Endothelial cell of umbilical vein (primary cell): ENCODE measurements around the gene SLC66A2. TPM values are rescaled to one million over a fixed set of nuclear protein-coding genes. Genes with fewer than 3 reads are reported as not detected.

Experiments used
- BruUV-seq: library from RNA; stranded (reverse); fragments of 400-500 nt; replicated peaks from 2 replicates; lab custom pipeline; 2021; lab: Mats Ljungman, UMichigan
- CTCF ChIA-PET: fragments of 300-600, 350-600 bp; sonication (Branson Sonifier 250); formaldehyde crosslinking; loops from one replicate; lab custom pipeline; 2021; ENCODE audit warnings: antibody characterized with exemption, inconsistent platforms; lab: Charles Lee
- POLR2A ChIA-PET: fragments of 300-600, 350-600 bp; sonication (Branson Sonifier 250); formaldehyde crosslinking; loops from one replicate; lab custom pipeline; 2021; ENCODE audit warnings: antibody characterized with exemption, inconsistent platforms; lab: Charles Lee
- DNase-seq: peaks from one replicate; pipeline ENCODE4 v3.0.0-alpha.2; 2011; ENCODE audit warnings: low read depth, low spot score
- FAIRE-seq: peaks from 2 replicates; lab custom pipeline; 2011; peaks lifted over from hg19 to GRCh38; lab: Jason Lieb, UNC
- H2AFZ ChIP-seq: 2 replicates; pipeline ENCODE4 v1.6.0; 2012; ENCODE audit warnings: low read depth, low read length, control low read depth, inconsistent platforms
- H3K27ac ChIP-seq: 2 replicates; pipeline ENCODE4 v1.5.1; 2011; ENCODE audit warnings: low read depth, mild to moderate bottlenecking, control low read depth, low read length, moderate library complexity; ENCODE audit not compliant: insufficient read depth
- H3K27me3 ChIP-seq, 2 experiments: 2 replicates each; pipeline versions ENCODE4 v1.6.0 to v1.6.1; 2011; ENCODE audit warnings: low read length in 2 of 2, mixed read lengths in 1 of 2; ENCODE audit not compliant: control insufficient read depth in 2 of 2, insufficient read depth in 2 of 2
- H3K36me3 ChIP-seq, 2 experiments: 2 replicates in 1 of 2; 3 replicates in 1 of 2; pipeline ENCODE4 v1.5.1; 2011; ENCODE audit warnings: low read length in 2 of 2, mild to moderate bottlenecking in 1 of 2, moderate library complexity in 1 of 2; ENCODE audit not compliant: control insufficient read depth in 2 of 2, insufficient read depth in 2 of 2; ENCODE audit errors: extremely low read depth in 1 of 2
- H3K4me1 ChIP-seq: 3 replicates; pipeline ENCODE4 v1.5.1; 2011; ENCODE audit warnings: mild to moderate bottlenecking, low read length; ENCODE audit not compliant: control insufficient read depth, insufficient read depth; ENCODE audit errors: extremely low read depth
- H3K4me2 ChIP-seq: 2 replicates; pipeline ENCODE4 v1.6.1; 2011; ENCODE audit warnings: low read length, control low read depth, mixed read lengths; ENCODE audit not compliant: insufficient read depth
- H3K4me3 ChIP-seq, 3 experiments: fragments of 200-600 bp in 1 of 3; sonication (generic), shearing (Covaris generic) in 1 of 3; replicated peaks in 1 of 3; 2 replicates each; pipeline ENCODE4 v1.5.1; 2011 to 2016; ENCODE audit warnings: control low read depth in 3 of 3, low read length in 3 of 3, mild to moderate bottlenecking in 2 of 3, inconsistent platforms in 1 of 3, low read depth in 1 of 3, moderate library complexity in 1 of 3; ENCODE audit not compliant: insufficient read depth in 1 of 3
- H3K79me2 ChIP-seq: 2 replicates; pipeline ENCODE4 v1.6.0; 2012; ENCODE audit warnings: low read length, inconsistent platforms; ENCODE audit not compliant: control insufficient read depth, insufficient read depth
- H3K9ac ChIP-seq: replicated peaks from 2 replicates; pipeline ENCODE3; 2011; ENCODE audit warnings: low read length, control low read depth; ENCODE audit not compliant: insufficient read depth; ENCODE audit errors: extremely low read depth
- H3K9me1 ChIP-seq: replicated peaks from 3 replicates; pipeline ENCODE4 v1.6.0; 2011; ENCODE audit warnings: mild to moderate bottlenecking, low read length; ENCODE audit not compliant: control insufficient read depth, insufficient read depth; ENCODE audit errors: extremely low read depth
- H3K9me3 ChIP-seq: replicated peaks from 2 replicates; pipeline ENCODE4 v1.5.1; 2012; ENCODE audit warnings: low read length, inconsistent platforms; ENCODE audit not compliant: control insufficient read depth, insufficient read depth
- H4K20me1 ChIP-seq: replicated peaks from 2 replicates; pipeline ENCODE3; 2011; ENCODE audit warnings: mild to moderate bottlenecking, low read length; ENCODE audit not compliant: control insufficient read depth, insufficient read depth; ENCODE audit errors: extremely low read depth
- EZH2 ChIP-seq: IDR thresholded peaks from 2 replicates; pipeline ENCODE4 v1.6.1; 2012; ENCODE audit warnings: borderline replicate concordance, low read depth, mild to moderate bottlenecking, moderate library complexity, low read length, inconsistent platforms; ENCODE audit not compliant: severe bottlenecking
- FOS ChIP-seq: IDR thresholded peaks from 2 replicates; pipeline ENCODE4 v1.6.1; 2011; ENCODE audit warnings: mild to moderate bottlenecking, low read length, moderate library complexity, borderline replicate concordance; ENCODE audit not compliant: insufficient read depth
- JUN ChIP-seq: IDR thresholded peaks from 2 replicates; pipeline ENCODE4 v1.6.1; 2011; ENCODE audit warnings: borderline replicate concordance, low read depth; ENCODE audit not compliant: insufficient read length, insufficient read depth
- MYC ChIP-seq: IDR thresholded peaks from one replicate; pipeline ENCODE4 v1.6.1; 2011; ENCODE audit warnings: mild to moderate bottlenecking, low read depth, low read length
- POLR2A ChIP-seq: IDR thresholded peaks from 2 replicates; pipeline ENCODE4 v1.6.1; 2012; ENCODE audit warnings: low read depth, mild to moderate bottlenecking, control low read depth, low read length
- dilution Hi-C: fragments of 300-500 bp; cut with MboI; formaldehyde crosslinking; loops from one replicate; pipeline ENCODE4 v1.15.0; 2019; ENCODE audit warnings: low sequenced_read_pairs; ENCODE audit not compliant: extremely low pct_ligation_motif_present
- intact Hi-C: fragments of 100-400 bp; cut with micrococcal nuclease; formaldehyde crosslinking; loops from one replicate; pipeline ENCODE4 v1.10.0; 2022
- polyA plus RNA-seq, 4 experiments: library from polyadenylated mRNA; depleted of rRNA in 3 of 4; stranded (reverse) in 3 of 4; unstranded in 1 of 4; fragments of >200 nt; gene quantifications; 2 replicates each; pipeline versions ENCODE4 v1.2.1 to v1.2.3, GENCODE V29; 2011 to 2012; ENCODE audit warnings: missing spikeins in 1 of 4
- total RNA-seq: library from RNA; stranded (reverse); gene quantifications from 2 replicates; pipeline ENCODE4 v1.2.3, GENCODE V29; 2021
- TF ChIP-seq, protein P1 (sequence below): IDR thresholded peaks from 2 replicates; pipeline ENCODE4 v1.6.1; 2011; ENCODE audit not compliant: insufficient read depth, insufficient read length
- TF ChIP-seq, protein P2 (sequence below), 2 donors: IDR thresholded peaks; 1 replicate in 1 of 2; 2 replicates in 1 of 2; pipeline ENCODE4 v1.5.1; 2011; ENCODE audit warnings: low read length in 2 of 2, mild to moderate bottlenecking in 2 of 2, moderate library complexity in 2 of 2, control low read depth in 1 of 2, inconsistent platforms in 1 of 2, low read depth in 1 of 2; ENCODE audit not compliant: insufficient read depth in 1 of 2; ENCODE audit errors: extremely low read depth in 1 of 2

SLC66A2 gene
- total and polyA plus RNA-seq, 2 donors (not counting 3 experiments of a cell fraction or from before 2014, with no cell fraction given) = 32.5 to 37.1 TPM

DNA sequence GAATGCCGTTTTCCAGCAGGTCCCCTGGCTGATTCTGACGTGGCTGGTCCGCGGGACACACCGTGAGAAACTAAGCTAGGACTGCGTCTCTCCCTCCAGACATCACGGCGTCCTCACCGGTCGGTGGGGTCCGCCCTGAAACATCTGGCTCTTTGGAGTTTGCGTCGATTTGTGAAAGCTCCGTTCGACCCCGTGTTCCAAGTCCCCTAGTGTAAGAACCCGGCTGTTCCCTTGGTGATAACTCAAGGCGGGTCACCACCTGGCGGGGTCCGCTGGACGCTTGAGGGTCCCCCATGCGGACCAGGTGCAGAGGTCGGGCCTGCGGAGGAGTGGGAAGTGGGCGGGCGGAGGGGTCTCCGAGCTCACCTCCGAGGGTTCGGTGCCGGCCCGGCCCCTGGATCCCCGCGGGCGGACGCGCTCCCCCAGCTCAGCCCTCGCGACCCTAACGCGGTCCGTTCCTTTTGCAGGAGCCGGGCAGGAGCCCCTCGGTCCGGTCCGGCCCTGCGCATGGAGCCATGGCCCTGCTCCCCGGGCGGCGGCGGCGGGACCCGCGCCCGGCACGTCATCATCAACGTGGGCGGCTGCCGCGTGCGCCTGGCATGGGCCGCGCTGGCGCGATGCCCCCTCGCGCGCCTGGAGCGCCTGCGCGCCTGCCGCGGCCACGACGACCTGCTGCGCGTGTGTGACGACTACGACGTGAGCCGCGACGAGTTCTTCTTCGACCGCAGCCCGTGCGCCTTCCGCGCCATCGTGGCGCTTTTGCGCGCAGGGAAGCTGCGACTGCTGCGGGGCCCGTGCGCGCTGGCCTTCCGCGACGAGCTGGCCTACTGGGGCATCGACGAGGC, 88.1 kb downstream of the SLC66A2 start:
- FAIRE-seq (no peak), DNase-seq (no peak)
- Histone ChIP-seq H3K9me1 (no peaks in the 10 kb centered on the region), H3K27me3 (no peaks in the 10 kb centered on the region), H3K9me3 (no peaks in the 10 kb centered on the region), H4K20me1 (no peaks in the 10 kb centered on the region), H3K36me3 (no peaks in the 10 kb centered on the region), H3K4me2 (no peak overlapping the region), H3K27ac (no peak overlapping the region), H3K4me3 (no peak overlapping the region), H2AFZ (no peak overlapping the region), H3K79me2 (no peaks in the 10 kb centered on the region), H3K4me1 (no peaks in the 10 kb centered on the region), H3K9ac (no peak overlapping the region)
- TF ChIP-seq, protein P1, sequence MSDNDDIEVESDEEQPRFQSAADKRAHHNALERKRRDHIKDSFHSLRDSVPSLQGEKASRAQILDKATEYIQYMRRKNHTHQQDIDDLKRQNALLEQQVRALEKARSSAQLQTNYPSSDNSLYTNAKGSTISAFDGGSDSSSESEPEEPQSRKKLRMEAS = no peak
- no TSS peak for BruUV-seq
- dilution Hi-C loops (no loop called here), intact Hi-C loops (no loop called here)
- ChIA-PET POLR2A (no interaction called here), CTCF (no interaction called here)

DNA sequence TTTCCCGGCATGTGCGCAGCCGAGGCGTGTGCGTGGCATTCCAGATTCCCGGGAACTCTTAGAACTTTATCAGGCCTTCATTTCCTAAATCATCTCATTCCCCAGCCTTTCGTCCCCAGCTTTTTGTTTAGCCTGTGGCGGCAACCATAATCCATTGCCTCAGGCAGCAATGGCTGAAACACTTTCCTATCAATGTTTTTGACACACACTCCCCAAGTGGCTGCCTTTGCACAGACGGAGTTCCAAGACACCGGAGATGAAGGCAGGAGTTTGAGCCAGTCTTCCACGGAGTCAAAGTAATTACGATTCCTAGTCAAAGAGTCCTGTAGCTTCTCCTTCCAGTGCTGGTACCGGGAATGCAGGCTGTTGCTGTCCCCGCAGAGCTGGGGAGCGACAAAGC, 88.9 kb downstream of the SLC66A2 start:
- no peaks in the 10 kb centered on the region for H3K27me3 ChIP-seq
- H4K20me1 ChIP-seq = no peaks in the 10 kb centered on the region
- intact Hi-C loops = no loop called here
- FAIRE-seq (no peak), DNase-seq (no peak)
- no peaks in the 10 kb centered on the region for H3K9me1 ChIP-seq
- no peaks in the 10 kb centered on the region for H3K4me1 ChIP-seq
- no peaks in the 10 kb centered on the region for H3K36me3 ChIP-seq
- no peak overlapping the region for H3K4me2 ChIP-seq
- ChIA-PET POLR2A (no interaction called here), CTCF (no interaction called here)
- H3K4me3 ChIP-seq = no peak overlapping the region
- no peak overlapping the region for H2AFZ ChIP-seq
- dilution Hi-C loops = no loop called here
- no peak overlapping the region for H3K9ac ChIP-seq
- no peaks in the 10 kb centered on the region for H3K79me2 ChIP-seq
- H3K27ac ChIP-seq = no peak overlapping the region
- TF ChIP-seq JUN (no peak), MYC (no peak), POLR2A (no peak), EZH2 (no peak), FOS (no peak)
- TF ChIP-seq, protein P1 = no peak
- TF ChIP-seq, protein P2, sequence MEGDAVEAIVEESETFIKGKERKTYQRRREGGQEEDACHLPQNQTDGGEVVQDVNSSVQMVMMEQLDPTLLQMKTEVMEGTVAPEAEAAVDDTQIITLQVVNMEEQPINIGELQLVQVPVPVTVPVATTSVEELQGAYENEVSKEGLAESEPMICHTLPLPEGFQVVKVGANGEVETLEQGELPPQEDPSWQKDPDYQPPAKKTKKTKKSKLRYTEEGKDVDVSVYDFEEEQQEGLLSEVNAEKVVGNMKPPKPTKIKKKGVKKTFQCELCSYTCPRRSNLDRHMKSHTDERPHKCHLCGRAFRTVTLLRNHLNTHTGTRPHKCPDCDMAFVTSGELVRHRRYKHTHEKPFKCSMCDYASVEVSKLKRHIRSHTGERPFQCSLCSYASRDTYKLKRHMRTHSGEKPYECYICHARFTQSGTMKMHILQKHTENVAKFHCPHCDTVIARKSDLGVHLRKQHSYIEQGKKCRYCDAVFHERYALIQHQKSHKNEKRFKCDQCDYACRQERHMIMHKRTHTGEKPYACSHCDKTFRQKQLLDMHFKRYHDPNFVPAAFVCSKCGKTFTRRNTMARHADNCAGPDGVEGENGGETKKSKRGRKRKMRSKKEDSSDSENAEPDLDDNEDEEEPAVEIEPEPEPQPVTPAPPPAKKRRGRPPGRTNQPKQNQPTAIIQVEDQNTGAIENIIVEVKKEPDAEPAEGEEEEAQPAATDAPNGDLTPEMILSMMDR (IDR thresholded peaks at IDR 0.05; ENCODE audit: extremely low read depth in 1 of 2, insufficient read depth in 1 of 2, low read depth in 1 of 2, low read length in 2 of 2) = no peak
- no peaks in the 10 kb centered on the region for H3K9me3 ChIP-seq
- BruUV-seq = no TSS peak
